A549 (cell line): ENCODE data around the gene RHBDL1. TPM values are rescaled to one million over a fixed set of nuclear protein-coding genes. Genes with fewer than 3 reads are reported as not detected.

Source experiments
- ATAC-seq, 2 experiments: fragments of 200-7000 bp in 1 of 2; fragments of >200 bp in 1 of 2; cut with Nextera tagmentation in 1 of 2; cut with Tn5 transposase in 1 of 2; 3 replicates each; pipeline versions ENCODE4 v1.8.0 to v1.9.1; 2018 to 2020; ENCODE audit warnings: mild to moderate bottlenecking in 1 of 2, moderate library complexity in 1 of 2
- CTCF ChIA-PET: fragments of 300-600 bp; sonication (Branson Sonifier 250); formaldehyde crosslinking; extraction: SDS; loops from one replicate; lab custom pipeline; 2021; ENCODE audit warnings: antibody characterized with exemption, inconsistent platforms; lab: Yijun Ruan, JAX
- POLR2A ChIA-PET: fragments of 350-600 bp; formaldehyde crosslinking; extraction: SDS; loops from one replicate; lab custom pipeline; 2021; ENCODE audit warnings: antibody characterized with exemption, inconsistent platforms; lab: Yijun Ruan, JAX
- DNase-seq, 2 experiments: peaks; one replicate each; pipeline versions ENCODE4 v3.0.0 to v3.0.0-alpha.2; 2011 to 2016; ENCODE audit warnings: low read depth in 1 of 2, low spot score in 1 of 2
- FAIRE-seq: peaks from 2 replicates; lab custom pipeline; 2011; peaks lifted over from hg19 to GRCh38; lab: Jason Lieb, UNC
- H3K27ac ChIP-seq, 2 experiments: fragments of >200 bp; sonication (Bioruptor Twin); formaldehyde crosslinking; 3 replicates each; pipeline ENCODE4 v1.5.1; 2016 to 2017
- H3K4me1 ChIP-seq: fragments of >200 bp; sonication (Bioruptor Twin); formaldehyde crosslinking; 3 replicates; pipeline ENCODE4 v1.6.1; 2016
- H3K4me2 ChIP-seq: fragments of >200 bp; sonication (Bioruptor Twin); formaldehyde crosslinking; 3 replicates; pipeline ENCODE4 v1.6.1; 2016
- H3K4me3 ChIP-seq: fragments of >200 bp; sonication (Bioruptor Twin); formaldehyde crosslinking; 3 replicates; pipeline ENCODE4 v1.5.1; 2016
- H3K9me3 ChIP-seq: fragments of >200 bp; sonication (Bioruptor Twin); formaldehyde crosslinking; 3 replicates; pipeline ENCODE4 v1.6.1; 2016
- CBX8 ChIP-seq: fragments of 200-600 bp; sonication (generic); IDR thresholded peaks from 2 replicates; pipeline ENCODE4 v1.6.1; 2016
- CEBPB ChIP-seq, 2 experiments: fragments of >200 bp in 1 of 2; sonication (Bioruptor Twin) in 1 of 2; formaldehyde crosslinking in 1 of 2; IDR thresholded peaks; 2 replicates each; pipeline ENCODE4 v1.6.1; 2012 to 2016
- CHD2 ChIP-seq: fragments of 150-350 bp; IDR thresholded peaks from 2 replicates; pipeline ENCODE4 v1.6.1; 2014; ENCODE audit warnings: low read length; ENCODE audit not compliant: partially characterized antibody
- EHF ChIP-seq: fragments of 250-450 bp; sonication (Bioruptor Pico); IDR thresholded peaks from 2 replicates; pipeline ENCODE4 v1.5.0; 2020; ENCODE audit warnings: mild to moderate bottlenecking
- EHMT2 ChIP-seq: fragments of 200-600 bp; sonication (generic); IDR thresholded peaks from 2 replicates; pipeline ENCODE4 v1.6.1; 2016; ENCODE audit warnings: antibody characterized with exemption, low read depth, mild to moderate bottlenecking, moderate library complexity
- EP300 ChIP-seq, 2 experiments: fragments of >200 bp; sonication (Bioruptor Twin); formaldehyde crosslinking; IDR thresholded peaks; 2 replicates in 1 of 2; 3 replicates in 1 of 2; pipeline ENCODE4 v1.6.1; 2016 to 2017
- ESRRA ChIP-seq: fragments of 150-350 bp; IDR thresholded peaks from 2 replicates; pipeline ENCODE4 v1.6.1; 2014; ENCODE audit warnings: mild to moderate bottlenecking, low read length, borderline replicate concordance
- FOSL2 ChIP-seq, 2 experiments: fragments of 450-650 bp in 1 of 2; fragments of >200 bp in 1 of 2; sonication (Bioruptor Twin) in 1 of 2; formaldehyde crosslinking; IDR thresholded peaks; 2 replicates each; pipeline versions ENCODE4 v1.5.0 to v1.6.1; 2016 to 2020; ENCODE audit warnings: mild to moderate bottlenecking in 1 of 2, moderate library complexity in 1 of 2
- FOXS1 ChIP-seq: fragments of 250-450 bp; sonication (Bioruptor Pico); IDR thresholded peaks from 2 replicates; pipeline ENCODE4 v1.5.0; 2020; ENCODE audit warnings: mild to moderate bottlenecking, moderate library complexity
- HDAC2 ChIP-seq: fragments of 200-600 bp; sonication (generic); IDR thresholded peaks from 2 replicates; pipeline ENCODE4 v1.6.1; 2016
- HEYL ChIP-seq: fragments of 250-450 bp; sonication (Bioruptor Pico); IDR thresholded peaks from 2 replicates; pipeline ENCODE4 v1.8.0; 2021; ENCODE audit warnings: mild to moderate bottlenecking, moderate library complexity
- HOXB5 ChIP-seq: fragments of 250-450 bp; sonication (Bioruptor Pico); IDR thresholded peaks from 2 replicates; pipeline ENCODE4 v1.5.0; 2020; ENCODE audit warnings: mild to moderate bottlenecking, moderate library complexity
- KDM1A ChIP-seq: fragments of 200-600 bp; sonication (generic); IDR thresholded peaks from 2 replicates; pipeline ENCODE4 v1.6.1; 2016; ENCODE audit warnings: low read depth, mild to moderate bottlenecking
- KDM5A ChIP-seq: fragments of 200-600 bp; sonication (generic); IDR thresholded peaks from 2 replicates; pipeline ENCODE4 v1.6.1; 2016; ENCODE audit warnings: antibody characterized with exemption, mild to moderate bottlenecking
- MYC ChIP-seq: IDR thresholded peaks from 2 replicates; pipeline ENCODE4 v1.6.1; 2012; ENCODE audit warnings: mild to moderate bottlenecking, inconsistent platforms, low read length, improper control_type of control experiment, borderline replicate concordance
- NFE2L2 ChIP-seq: fragments of 150-350 bp; conservative IDR thresholded peaks from 2 replicates; pipeline ENCODE4 v1.6.1; 2014; ENCODE audit warnings: low read length
- NR3C1 ChIP-seq: fragments of >200 bp; sonication (Bioruptor Twin); formaldehyde crosslinking; IDR thresholded peaks from 3 replicates; pipeline ENCODE4 v1.6.1; 2017
- PHF8 ChIP-seq: fragments of 200-600 bp; sonication (generic); IDR thresholded peaks from 2 replicates; pipeline ENCODE4 v1.6.1; 2016; ENCODE audit warnings: low read depth, mild to moderate bottlenecking, antibody characterized with exemption, moderate library complexity, borderline replicate concordance
- POLR2A ChIP-seq: IDR thresholded peaks from 2 replicates; pipeline ENCODE4 v1.6.1; 2012; ENCODE audit warnings: mild to moderate bottlenecking, low read length
- POLR2AphosphoS2 ChIP-seq: conservative IDR thresholded peaks from 2 replicates; pipeline ENCODE4 v1.6.1; 2012; ENCODE audit warnings: low read length, improper control_type of control experiment, inconsistent platforms
- RARB ChIP-seq: fragments of 250-450 bp; sonication (Bioruptor Pico); IDR thresholded peaks from 2 replicates; pipeline ENCODE4 v1.8.0; 2021; ENCODE audit warnings: mild to moderate bottlenecking, moderate library complexity
- RCOR1 ChIP-seq: fragments of 150-350 bp; IDR thresholded peaks from 2 replicates; pipeline ENCODE4 v1.6.1; 2014; ENCODE audit warnings: antibody characterized with exemption, low read length, low read depth
- RNF2 ChIP-seq: fragments of 200-600 bp; sonication (generic); IDR thresholded peaks from 2 replicates; pipeline ENCODE4 v1.6.1; 2016; ENCODE audit warnings: low read depth, mild to moderate bottlenecking, antibody characterized with exemption, moderate library complexity, borderline replicate concordance
- SREBF2 ChIP-seq: fragments of 450-650 bp; IDR thresholded peaks from 2 replicates; pipeline ENCODE4 v1.6.1; 2014; ENCODE audit warnings: mild to moderate bottlenecking, moderate library complexity
- ZFP36 ChIP-seq: fragments of 450-650 bp; IDR thresholded peaks from 2 replicates; pipeline ENCODE4 v1.6.1; 2014; ENCODE audit warnings: borderline replicate concordance; ENCODE audit not compliant: partially characterized antibody
- ZNF302 ChIP-seq: fragments of 250-450 bp; sonication (Bioruptor Pico); IDR thresholded peaks from 2 replicates; pipeline ENCODE4 v1.9.0; 2021; ENCODE audit warnings: inconsistent platforms, mild to moderate bottlenecking, moderate library complexity
- ZSCAN20 ChIP-seq: fragments of 250-450 bp; sonication (Bioruptor Pico); IDR thresholded peaks from 2 replicates; pipeline ENCODE4 v1.8.0; 2022; ENCODE audit warnings: mild to moderate bottlenecking, moderate library complexity
- WGBS: methylation state at CpG from one replicate; pipeline ENCODE4 v1.1.6; 2017; ENCODE audit errors: missing lambda C conversion rate; 5-methylcytosine and 5-hydroxymethylcytosine counted together
- polyA plus RNA-seq, 4 experiments: library from polyadenylated mRNA; depleted of rRNA in 3 of 4; stranded (reverse); fragments of >200 nt; fragmentation: RNase III in 1 of 4; extraction: RNeasy Plus Mini Kit Qiagen cat#74134 plus additional on column Dnase treatment in 1 of 4; gene quantifications; 2 replicates in 3 of 4; 3 replicates in 1 of 4; pipeline ENCODE4 v1.2.3, GENCODE V29; 2011 to 2017
- TF ChIP-seq, protein P1 (sequence below): IDR thresholded peaks from 2 replicates; pipeline ENCODE4 v1.6.1; 2012; ENCODE audit warnings: low read depth, borderline replicate concordance
- TF ChIP-seq, protein P2 (sequence below): fragments of 150-350 bp; IDR thresholded peaks from 2 replicates; pipeline ENCODE4 v1.6.1; 2014; ENCODE audit warnings: low read depth, mild to moderate bottlenecking, low read length
- TF ChIP-seq, protein P3 (sequence below): fragments of 450-650 bp; IDR thresholded peaks from 2 replicates; pipeline ENCODE4 v1.6.1; 2014; ENCODE audit warnings: antibody characterized with exemption
- TF ChIP-seq, protein P4 (sequence below): fragments of >200 bp; sonication (Bioruptor Twin); formaldehyde crosslinking; IDR thresholded peaks from 3 replicates; pipeline ENCODE4 v1.6.1; 2016
- TF ChIP-seq, protein P5 (sequence below): IDR thresholded peaks from 2 replicates; pipeline ENCODE4 v1.6.1; 2012
- TF ChIP-seq, protein P6 (sequence below): fragments of 250-450 bp; sonication (Bioruptor Pico); IDR thresholded peaks from 2 replicates; pipeline ENCODE4 v1.5.0; 2020; ENCODE audit warnings: low read depth, mild to moderate bottlenecking, moderate library complexity

Gene RHBDL1
- polyA plus RNA-seq, 2 of the 4 experiments (the other 2 are of a cell fraction) = 0.56 to 1.4 TPM

DNA sequence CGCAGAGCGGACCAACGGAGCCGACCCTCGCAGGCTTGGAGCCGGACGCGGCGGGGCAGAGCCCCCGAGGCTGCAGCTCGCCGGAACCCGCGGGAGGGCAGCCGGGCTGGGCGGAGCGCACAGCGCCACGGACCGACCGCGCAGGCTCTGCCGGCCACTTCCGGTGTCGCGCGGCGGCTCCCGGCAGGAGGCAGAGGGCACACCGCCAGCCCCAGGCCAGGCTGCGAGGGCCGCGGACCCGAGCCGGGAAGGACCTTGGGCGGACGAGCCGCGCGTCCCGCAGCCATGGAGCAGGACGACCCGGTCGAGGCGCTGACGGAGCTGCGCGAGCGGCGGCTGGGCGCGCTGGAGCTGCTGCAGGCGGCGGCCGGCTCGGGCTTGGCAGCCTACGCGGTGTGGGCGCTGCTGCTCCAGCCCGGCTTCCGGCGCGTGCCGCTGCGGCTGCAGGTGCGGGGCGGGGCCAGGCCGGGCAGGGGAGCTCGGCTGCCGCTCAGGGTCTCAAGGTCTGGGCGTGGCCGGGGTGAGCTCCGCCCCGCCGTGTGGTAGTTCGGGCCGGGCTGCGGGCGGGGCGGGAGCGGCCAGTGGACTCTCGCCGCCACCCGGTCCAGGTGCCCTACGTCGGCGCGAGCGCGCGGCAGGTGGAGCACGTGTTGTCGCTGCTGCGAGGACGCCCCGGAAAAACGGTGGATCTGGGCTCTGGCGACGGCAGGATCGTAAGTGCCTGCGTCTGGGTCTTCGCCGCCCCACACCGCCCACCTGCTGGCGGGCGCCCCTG, 45.7 kb downstream of the RHBDL1 start, which contains the start of gene ANTKMT:
Gene ANTKMT (plus strand): TSS at position 157 of the 775 bp plus-strand sequence. CDS start 129 bp downstream, at position 286.
- Histone ChIP-seq H3K4me2 (peak within 1 kb of the TSS; percentile 94), H3K9me3 (no peaks in the 10 kb centered on the region), H3K27ac (peak within 1 kb of the TSS; percentile 98 to 99), H3K4me3 (peak within 1 kb of the TSS; percentile 93), H3K4me1 (peaks cover 49% of the 10 kb centered on the region)
- ChIA-PET POLR2A (interaction anchor here (0.6 to 2.6 kb wide), 13 partner anchors 9 to 67 kb away, joined by 3 to 33 read pairs (median 6); partner anchors contain the start of genes CHTF18, CIAO3, RPUSD1 and STUB1), CTCF (interaction anchor here (3.9 to 28.0 kb wide), 3 partner anchors 7 to 65 kb away, joined by 29 to 656 read pairs (median 656); partner anchors contain the start of genes ANTKMT, CCDC78, CIAO3 and FBXL16)
- 53% methylated on average over 25 of the region's 106 CpGs for WGBS
- no peak for FAIRE-seq
- DNase-seq = peak; percentile 84 to 88
- peak; percentile 53 to 70 for ATAC-seq
- no peak for TF ChIP-seq RARB (CRISPR knock-in tag)
- TF ChIP-seq CHD2 = no peak
- TF ChIP-seq EHF (CRISPR knock-in tag) = peak; percentile 80
- TF ChIP-seq EHMT2 = no peak
- no peak; the same call in none of the 2 replicates for TF ChIP-seq HOXB5 (CRISPR knock-in tag)
- TF ChIP-seq RNF2 = no peak
- no peak for TF ChIP-seq CBX8
- TF ChIP-seq FOXS1 (CRISPR knock-in tag) = no peak
- TF ChIP-seq ZSCAN20 (CRISPR knock-in tag) = no peak
- TF ChIP-seq, protein P1, sequence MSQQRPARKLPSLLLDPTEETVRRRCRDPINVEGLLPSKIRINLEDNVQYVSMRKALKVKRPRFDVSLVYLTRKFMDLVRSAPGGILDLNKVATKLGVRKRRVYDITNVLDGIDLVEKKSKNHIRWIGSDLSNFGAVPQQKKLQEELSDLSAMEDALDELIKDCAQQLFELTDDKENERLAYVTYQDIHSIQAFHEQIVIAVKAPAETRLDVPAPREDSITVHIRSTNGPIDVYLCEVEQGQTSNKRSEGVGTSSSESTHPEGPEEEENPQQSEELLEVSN = peak; percentile 96
- TF ChIP-seq HEYL (CRISPR knock-in tag) = no peak
- no peak for TF ChIP-seq FOSL2 (IDR thresholded peaks at IDR 0.05)
- TF ChIP-seq FOSL2 (CRISPR knock-in tag; IDR thresholded peaks at IDR 0.05) = no peak
- TF ChIP-seq, protein P2, sequence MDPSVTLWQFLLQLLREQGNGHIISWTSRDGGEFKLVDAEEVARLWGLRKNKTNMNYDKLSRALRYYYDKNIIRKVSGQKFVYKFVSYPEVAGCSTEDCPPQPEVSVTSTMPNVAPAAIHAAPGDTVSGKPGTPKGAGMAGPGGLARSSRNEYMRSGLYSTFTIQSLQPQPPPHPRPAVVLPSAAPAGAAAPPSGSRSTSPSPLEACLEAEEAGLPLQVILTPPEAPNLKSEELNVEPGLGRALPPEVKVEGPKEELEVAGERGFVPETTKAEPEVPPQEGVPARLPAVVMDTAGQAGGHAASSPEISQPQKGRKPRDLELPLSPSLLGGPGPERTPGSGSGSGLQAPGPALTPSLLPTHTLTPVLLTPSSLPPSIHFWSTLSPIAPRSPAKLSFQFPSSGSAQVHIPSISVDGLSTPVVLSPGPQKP = 0 out of 2 replicates have a peak, but pooled peaks have one; percentile 4
- peak in 1 of 2 experiments; percentile 25; a peak in 1 of 5 replicates for TF ChIP-seq EP300 (IDR thresholded peaks at IDR 0.05)
- peak; percentile 85 for TF ChIP-seq POLR2A
- TF ChIP-seq NR3C1 = no peak
- TF ChIP-seq, protein P3, sequence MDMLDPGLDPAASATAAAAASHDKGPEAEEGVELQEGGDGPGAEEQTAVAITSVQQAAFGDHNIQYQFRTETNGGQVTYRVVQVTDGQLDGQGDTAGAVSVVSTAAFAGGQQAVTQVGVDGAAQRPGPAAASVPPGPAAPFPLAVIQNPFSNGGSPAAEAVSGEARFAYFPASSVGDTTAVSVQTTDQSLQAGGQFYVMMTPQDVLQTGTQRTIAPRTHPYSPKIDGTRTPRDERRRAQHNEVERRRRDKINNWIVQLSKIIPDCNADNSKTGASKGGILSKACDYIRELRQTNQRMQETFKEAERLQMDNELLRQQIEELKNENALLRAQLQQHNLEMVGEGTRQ = no peak
- TF ChIP-seq KDM1A = no peak
- no peak for TF ChIP-seq RCOR1
- TF ChIP-seq, protein P4, sequence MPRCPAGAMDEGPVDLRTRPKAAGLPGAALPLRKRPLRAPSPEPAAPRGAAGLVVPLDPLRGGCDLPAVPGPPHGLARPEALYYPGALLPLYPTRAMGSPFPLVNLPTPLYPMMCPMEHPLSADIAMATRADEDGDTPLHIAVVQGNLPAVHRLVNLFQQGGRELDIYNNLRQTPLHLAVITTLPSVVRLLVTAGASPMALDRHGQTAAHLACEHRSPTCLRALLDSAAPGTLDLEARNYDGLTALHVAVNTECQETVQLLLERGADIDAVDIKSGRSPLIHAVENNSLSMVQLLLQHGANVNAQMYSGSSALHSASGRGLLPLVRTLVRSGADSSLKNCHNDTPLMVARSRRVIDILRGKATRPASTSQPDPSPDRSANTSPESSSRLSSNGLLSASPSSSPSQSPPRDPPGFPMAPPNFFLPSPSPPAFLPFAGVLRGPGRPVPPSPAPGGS = peak; percentile 88; the same call in 2 of the 3 replicates
- no peak for TF ChIP-seq ESRRA
- TF ChIP-seq, protein P5, sequence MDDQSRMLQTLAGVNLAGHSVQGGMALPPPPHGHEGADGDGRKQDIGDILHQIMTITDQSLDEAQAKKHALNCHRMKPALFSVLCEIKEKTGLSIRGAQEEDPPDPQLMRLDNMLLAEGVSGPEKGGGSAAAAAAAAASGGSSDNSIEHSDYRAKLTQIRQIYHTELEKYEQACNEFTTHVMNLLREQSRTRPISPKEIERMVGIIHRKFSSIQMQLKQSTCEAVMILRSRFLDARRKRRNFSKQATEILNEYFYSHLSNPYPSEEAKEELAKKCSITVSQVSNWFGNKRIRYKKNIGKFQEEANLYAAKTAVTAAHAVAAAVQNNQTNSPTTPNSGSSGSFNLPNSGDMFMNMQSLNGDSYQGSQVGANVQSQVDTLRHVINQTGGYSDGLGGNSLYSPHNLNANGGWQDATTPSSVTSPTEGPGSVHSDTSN = peak; percentile 52; the same call in 1 of the 2 replicates
- TF ChIP-seq KDM5A = peak; percentile 79
- TF ChIP-seq PHF8 = peak; percentile 74; the same call in 1 of the 2 replicates
- TF ChIP-seq CEBPB (IDR thresholded peaks at IDR 0.05) = no peak
- TF ChIP-seq NFE2L2 = no peak
- no peak for TF ChIP-seq SREBF2
- TF ChIP-seq HDAC2 = no peak
- no peak for TF ChIP-seq POLR2AphosphoS2
- no peak for TF ChIP-seq ZNF302 (CRISPR knock-in tag)
- TF ChIP-seq ZFP36 = no peak
- TF ChIP-seq MYC = no peak; the same call in 1 of the 2 replicates
- TF ChIP-seq, protein P6, sequence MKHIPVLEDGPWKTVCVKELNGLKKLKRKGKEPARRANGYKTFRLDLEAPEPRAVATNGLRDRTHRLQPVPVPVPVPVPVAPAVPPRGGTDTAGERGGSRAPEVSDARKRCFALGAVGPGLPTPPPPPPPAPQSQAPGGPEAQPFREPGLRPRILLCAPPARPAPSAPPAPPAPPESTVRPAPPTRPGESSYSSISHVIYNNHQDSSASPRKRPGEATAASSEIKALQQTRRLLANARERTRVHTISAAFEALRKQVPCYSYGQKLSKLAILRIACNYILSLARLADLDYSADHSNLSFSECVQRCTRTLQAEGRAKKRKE (CRISPR knock-in tag) = peak; percentile 16; the same call in 1 of the 2 replicates
